Bronchus fibroblast of lung (primary cell): ENCODE measurements around the gene CEP20. TPM values are rescaled to one million over a fixed set of nuclear protein-coding genes. Genes with fewer than 3 reads are reported as not detected.

Experiments used
- total RNA-seq: library from RNA; depleted of rRNA; stranded (reverse); fragments of >200 nt; gene quantifications from 2 replicates; pipeline ENCODE4 v1.2.3, GENCODE V29; 2015

The CEP20 gene
- 38.5 and 48.9 TPM in 2 replicates for total RNA-seq

GRCh38 chr16:15888072-15888976, at the start of gene CEP20:
Gene CEP20 (minus strand): TSS chr16:15888603. CDS start chr16:15888585, 18 bp downstream.

GRCh38 chr16:15856901-15857698, 31.3 kb downstream of the CEP20 start, which contains the start of gene MYH11:
Gene MYH11 (minus strand): TSS chr16:15857028. CDS start chr16:15838252, 18,776 bp downstream.

Other genes with a start within 250 kb of the CEP20 start
- gene MARF1, start 245.4 kb downstream of the CEP20 start, total RNA-seq = 5.9 and 6.5 TPM in 2 replicates
- gene NDE1, start 238.4 kb downstream of the CEP20 start, total RNA-seq = 52.5 and 61.1 TPM in 2 replicates
- not detected in 2 replicates for gene MYH11, start 31.6 kb downstream of the CEP20 start, total RNA-seq
- 28.6 and 29.6 TPM in 2 replicates for gene ABCC1, start 61.0 kb upstream of the CEP20 start, total RNA-seq